Nephron (organoid): ENCODE results near the gene TCF12.

ENCODE experiments used
- H3K27ac Mint-ChIP-seq, 3 experiments: 2 replicates each; pipeline ENCODE4 v1.8.0; 2020; ENCODE audit warnings: mixed read lengths in 3 of 3, mild to moderate bottlenecking in 2 of 3, moderate library complexity in 1 of 3
- H3K27me3 Mint-ChIP-seq: 2 replicates; pipeline ENCODE4 v1.8.0; 2021; ENCODE audit warnings: low read depth, mild to moderate bottlenecking, moderate library complexity, mixed read lengths
- H3K36me3 Mint-ChIP-seq: 2 replicates; pipeline ENCODE4 v1.8.0; 2020; ENCODE audit warnings: low read depth, mixed read lengths
- H3K4me1 Mint-ChIP-seq: 2 replicates; pipeline ENCODE4 v1.8.0; 2020; ENCODE audit warnings: mixed read lengths
- H3K4me3 Mint-ChIP-seq, 3 experiments: 2 replicates each; pipeline ENCODE4 v1.8.0; 2020; ENCODE audit warnings: mild to moderate bottlenecking in 3 of 3, mixed read lengths in 3 of 3, moderate library complexity in 2 of 3
- H3K9me3 Mint-ChIP-seq: 2 replicates; pipeline ENCODE4 v1.8.0; 2020; ENCODE audit warnings: mixed read lengths
- CTCF ChIP-seq, 3 experiments: fragments of 200-600 bp; sonication (generic); IDR thresholded peaks; one replicate each; pipeline ENCODE4 v1.5.0; 2021; ENCODE audit warnings: antibody characterized with exemption in 3 of 3; ENCODE audit not compliant: unreplicated experiment in 3 of 3

TCF12 gene

GRCh38 chr15:56879502-56879901 lies 38.9 kb upstream of the TCF12 start:
- Mint-ChIP-seq H3K4me3 (no peak overlapping the region), H3K27me3 (no peaks in the 10 kb centered on the region), H3K27ac (no peak overlapping the region), H3K9me3 (no peaks in the 10 kb centered on the region), H3K4me1 (no peaks in the 10 kb centered on the region), H3K36me3 (peaks cover 3% of the 10 kb centered on the region)
- TF ChIP-seq CTCF (IDR thresholded peaks at IDR 0.05; ENCODE audit: unreplicated experiment in 3 of 3), result no peak

DNA sequence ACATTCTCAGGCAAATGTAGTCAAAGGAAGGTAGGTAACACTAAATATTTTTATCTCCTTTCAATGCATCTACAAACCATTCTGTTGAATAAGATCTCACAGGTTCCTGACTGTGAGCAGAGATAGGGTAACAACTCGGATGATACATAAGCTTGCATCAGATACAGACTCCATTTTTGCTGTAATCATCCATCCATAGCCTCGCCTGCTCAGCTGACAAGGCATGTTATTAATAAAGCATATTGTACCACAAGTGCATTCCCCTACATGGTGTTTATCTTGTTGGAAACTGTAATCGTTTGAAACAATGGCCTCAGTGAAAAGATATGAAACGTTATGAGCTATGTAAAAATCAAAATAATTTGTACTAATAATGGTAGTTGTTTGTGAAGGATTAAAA lies 35.4 kb upstream of the TCF12 start:
- Mint-ChIP-seq H3K4me1 (peaks cover 15% of the 10 kb centered on the region), H3K9me3 (no peaks in the 10 kb centered on the region), H3K4me3 (no peak overlapping the region), H3K36me3 (peaks cover 2% of the 10 kb centered on the region), H3K27ac (no peak overlapping the region), H3K27me3 (no peaks in the 10 kb centered on the region)
- no peak for TF ChIP-seq CTCF (IDR thresholded peaks at IDR 0.05; ENCODE audit: unreplicated experiment in 3 of 3)

DNA sequence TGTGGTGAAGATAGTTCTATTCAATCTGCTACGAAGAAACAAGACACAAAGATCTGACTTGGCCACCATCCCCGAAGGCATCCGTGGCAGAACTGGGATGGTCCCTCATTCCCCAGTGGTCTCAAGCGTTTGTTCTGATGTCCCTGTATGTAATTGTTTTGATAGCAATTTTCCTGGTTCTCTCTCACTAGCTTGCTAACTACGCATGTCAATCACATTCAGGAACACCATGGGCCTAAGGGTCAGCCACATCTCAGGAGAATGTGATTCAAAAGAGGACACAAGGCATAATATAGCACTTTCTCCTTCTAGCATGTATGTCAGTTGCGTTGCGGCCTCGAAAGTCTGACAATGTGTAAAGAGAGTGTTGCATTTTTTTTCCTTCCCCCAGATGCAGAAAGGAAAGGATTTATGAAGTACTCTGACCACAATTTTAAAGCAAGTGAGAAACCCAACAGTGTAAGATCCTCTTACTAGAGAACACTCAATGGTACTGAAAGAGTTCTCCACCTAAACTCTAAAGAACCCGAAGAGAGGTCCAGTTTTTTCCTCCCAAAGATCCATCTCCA lies 32.0 kb upstream of the TCF12 start:
- peaks cover 32% of the 10 kb centered on the region for H3K4me1 Mint-ChIP-seq
- no peaks in the 10 kb centered on the region for H3K9me3 Mint-ChIP-seq
- TF ChIP-seq CTCF (IDR thresholded peaks at IDR 0.05; ENCODE audit: unreplicated experiment in 3 of 3), result no peak
- peak overlapping the region; percentile 91 to 93 (median 91) for H3K4me3 Mint-ChIP-seq
- H3K36me3 Mint-ChIP-seq, result peaks cover 9% of the 10 kb centered on the region
- peak overlapping the region; percentile 97 to 98 (median 97) for H3K27ac Mint-ChIP-seq
- H3K27me3 Mint-ChIP-seq, result no peaks in the 10 kb centered on the region

DNA sequence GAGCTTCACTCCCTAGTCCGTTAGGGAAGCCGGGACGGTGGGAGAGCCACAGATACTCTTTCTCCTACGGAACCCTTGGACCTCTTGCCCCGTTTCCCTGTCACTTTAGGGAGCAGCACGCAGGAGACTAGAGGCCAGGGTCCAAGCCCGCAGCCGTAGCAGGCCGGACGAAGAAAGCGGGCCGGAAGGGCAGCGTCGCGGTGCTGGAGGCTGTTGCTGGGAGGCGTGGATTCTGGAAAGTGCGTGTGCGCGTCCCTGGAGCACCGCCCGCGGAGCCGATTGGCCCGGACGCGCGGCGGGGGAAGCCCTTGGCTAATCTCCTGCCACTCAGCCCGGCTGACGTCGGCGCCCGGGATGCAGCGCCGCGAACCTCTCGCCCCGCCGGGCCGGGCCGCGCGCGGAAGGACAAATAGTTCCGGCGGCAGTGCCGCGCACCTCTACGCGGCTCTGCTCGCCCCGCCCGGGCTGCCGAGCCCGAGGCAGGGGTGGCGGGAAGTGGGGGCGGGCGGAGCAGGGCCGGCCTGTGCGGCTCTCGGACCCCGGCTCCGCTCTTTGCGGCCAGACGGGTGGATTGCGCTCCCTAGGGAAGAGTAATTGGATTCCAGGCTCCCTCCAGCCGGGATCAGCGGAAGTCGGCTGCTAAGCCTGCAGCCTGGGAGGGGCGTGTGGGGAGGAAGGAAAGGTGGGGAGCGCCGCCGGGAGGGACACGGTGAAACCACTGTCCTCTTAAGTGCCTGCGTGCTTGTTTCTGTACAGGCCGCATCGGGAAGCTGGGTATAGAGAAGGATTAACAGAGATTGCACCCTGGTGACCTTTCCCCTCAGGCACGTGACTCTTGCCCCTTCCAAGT lies 31.3 kb upstream of the TCF12 start:
- peaks cover 9% of the 10 kb centered on the region for H3K36me3 Mint-ChIP-seq
- peaks cover 37% of the 10 kb centered on the region for H3K4me1 Mint-ChIP-seq
- no peaks in the 10 kb centered on the region for H3K27me3 Mint-ChIP-seq
- no peaks in the 10 kb centered on the region for H3K9me3 Mint-ChIP-seq
- peak overlapping the region; percentile 91 to 93 (median 91) for H3K4me3 Mint-ChIP-seq
- TF ChIP-seq CTCF (IDR thresholded peaks at IDR 0.05; ENCODE audit: unreplicated experiment in 3 of 3), result peak in 1 of 3 experiments; percentile 9
- peak overlapping the region; percentile 97 to 98 (median 97) for H3K27ac Mint-ChIP-seq

DNA sequence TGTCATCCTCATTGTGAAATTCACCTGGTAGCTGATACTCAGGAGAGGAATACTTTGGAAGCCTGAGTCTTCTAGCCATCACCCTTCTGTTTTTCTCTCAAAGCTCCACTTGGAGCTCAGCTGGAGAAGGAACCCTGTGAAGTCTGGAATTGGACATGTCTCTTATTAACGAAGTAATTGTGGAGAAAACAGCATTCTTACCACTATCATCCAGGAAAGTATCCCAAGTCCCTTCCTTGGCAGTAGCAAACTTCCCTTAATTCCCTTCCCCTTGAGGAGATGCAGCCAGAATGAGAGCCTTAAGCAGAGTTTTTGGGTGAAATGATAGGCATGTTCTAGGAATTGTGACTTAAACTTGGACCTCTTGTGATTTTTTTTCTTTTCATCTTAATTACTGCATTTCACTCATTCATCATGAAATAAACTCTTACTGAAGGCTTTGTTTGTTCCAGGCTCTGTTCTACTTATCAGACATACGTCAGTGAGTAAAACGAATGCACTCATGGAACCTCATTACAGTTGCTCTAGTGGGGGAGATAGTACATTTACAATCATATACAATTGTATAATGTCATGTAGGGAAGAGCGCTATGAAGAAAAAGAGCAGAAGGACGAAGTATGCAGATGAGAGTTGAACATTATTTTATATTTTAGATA lies 30.5 kb upstream of the TCF12 start:
- Mint-ChIP-seq H3K27ac (peak overlapping the region; percentile 86 to 98 (median 97)), H3K27me3 (no peaks in the 10 kb centered on the region), H3K9me3 (no peaks in the 10 kb centered on the region), H3K4me3 (peak overlapping the region; percentile 91 to 93 (median 91)), H3K4me1 (peaks cover 45% of the 10 kb centered on the region), H3K36me3 (peaks cover 9% of the 10 kb centered on the region)
- TF ChIP-seq CTCF (IDR thresholded peaks at IDR 0.05; ENCODE audit: unreplicated experiment in 3 of 3), result no peak
